Measurements from ENCODE around the gene ATP13A1.
"Not testable (repeated sequence)": the region's sequence is repeated elsewhere in the genome, so short reads cannot be mapped to it uniquely, and the experiment has no call there.

ATP13A1 gene

DNA sequence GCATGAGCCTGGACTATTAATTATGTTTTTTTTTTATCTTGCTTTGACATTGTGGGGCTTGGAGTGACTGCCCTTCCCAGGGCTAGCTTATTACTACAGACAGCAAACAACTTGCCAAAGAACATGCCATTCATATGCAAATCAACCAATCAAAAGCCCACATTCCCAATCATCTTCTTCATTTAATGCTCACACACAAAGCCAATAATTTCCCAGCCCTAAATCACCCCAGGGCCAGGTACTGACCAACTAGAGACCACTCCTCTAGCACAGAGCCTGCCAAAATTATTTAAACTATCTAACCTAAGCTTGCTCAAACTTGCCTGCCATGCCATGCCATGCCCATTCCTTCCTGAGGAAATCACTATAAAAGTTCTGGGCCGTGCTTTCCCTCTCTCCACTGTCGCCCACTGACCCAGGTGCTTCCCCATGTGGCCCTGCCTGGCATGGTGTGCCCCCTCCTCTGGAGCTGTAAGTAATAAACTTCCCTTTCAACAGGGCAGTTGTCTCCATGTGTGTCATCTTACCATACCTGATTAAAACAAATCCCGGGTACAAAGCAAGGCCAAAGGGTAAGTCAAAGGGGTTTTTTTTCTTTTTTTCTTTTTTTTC lies 60.7 kb downstream of the ATP13A1 start:
- H3K79me2 ChIP-seq (ENCODE audit: insufficient read depth, low read length): no peaks in the 10 kb centered on the region
- H3K27ac ChIP-seq (ENCODE audit: low read depth, low read length, poor library complexity, severe bottlenecking): peak overlapping the region; percentile 93
- no peaks in the 10 kb centered on the region for H3K9me2 ChIP-seq (ENCODE audit: low read depth, low read length)
- H4K20me1 ChIP-seq (ENCODE audit: insufficient read depth, low read length): no peaks in the 10 kb centered on the region
- peaks cover 65% of the 10 kb centered on the region for H3K4me1 ChIP-seq (ENCODE audit: insufficient read depth, low read length, severe bottlenecking)
- peaks cover 15% of the 10 kb centered on the region; the same call in 1 of the 2 replicates for H3K36me3 ChIP-seq (ENCODE audit: insufficient read depth, low read length)
- no peaks in the 10 kb centered on the region for H3K27me3 ChIP-seq (ENCODE audit: insufficient read depth, low read length)
- no peak overlapping the region for H3K9ac ChIP-seq (ENCODE audit: low read length)
- H2AFZ ChIP-seq (ENCODE audit: low read length): no peak overlapping the region
- no peak overlapping the region for H3K4me3 ChIP-seq (ENCODE audit: low read depth, low read length, poor library complexity, severe bottlenecking)
- no peaks in the 10 kb centered on the region for H3F3A ChIP-seq (ENCODE audit: insufficient read depth, low read length)
- H3K4me2 ChIP-seq (ENCODE audit: low read length): no peak overlapping the region
- no peak for TF ChIP-seq EZH2 (IDR thresholded peaks at IDR 0.05; ENCODE audit: borderline replicate concordance, low read length)
- TF ChIP-seq, protein P1, sequence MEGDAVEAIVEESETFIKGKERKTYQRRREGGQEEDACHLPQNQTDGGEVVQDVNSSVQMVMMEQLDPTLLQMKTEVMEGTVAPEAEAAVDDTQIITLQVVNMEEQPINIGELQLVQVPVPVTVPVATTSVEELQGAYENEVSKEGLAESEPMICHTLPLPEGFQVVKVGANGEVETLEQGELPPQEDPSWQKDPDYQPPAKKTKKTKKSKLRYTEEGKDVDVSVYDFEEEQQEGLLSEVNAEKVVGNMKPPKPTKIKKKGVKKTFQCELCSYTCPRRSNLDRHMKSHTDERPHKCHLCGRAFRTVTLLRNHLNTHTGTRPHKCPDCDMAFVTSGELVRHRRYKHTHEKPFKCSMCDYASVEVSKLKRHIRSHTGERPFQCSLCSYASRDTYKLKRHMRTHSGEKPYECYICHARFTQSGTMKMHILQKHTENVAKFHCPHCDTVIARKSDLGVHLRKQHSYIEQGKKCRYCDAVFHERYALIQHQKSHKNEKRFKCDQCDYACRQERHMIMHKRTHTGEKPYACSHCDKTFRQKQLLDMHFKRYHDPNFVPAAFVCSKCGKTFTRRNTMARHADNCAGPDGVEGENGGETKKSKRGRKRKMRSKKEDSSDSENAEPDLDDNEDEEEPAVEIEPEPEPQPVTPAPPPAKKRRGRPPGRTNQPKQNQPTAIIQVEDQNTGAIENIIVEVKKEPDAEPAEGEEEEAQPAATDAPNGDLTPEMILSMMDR (IDR thresholded peaks at IDR 0.05; ENCODE audit: low read length): no peak
- no peaks in the 10 kb centered on the region for H3K9me3 ChIP-seq (ENCODE audit: low read length)

DNA sequence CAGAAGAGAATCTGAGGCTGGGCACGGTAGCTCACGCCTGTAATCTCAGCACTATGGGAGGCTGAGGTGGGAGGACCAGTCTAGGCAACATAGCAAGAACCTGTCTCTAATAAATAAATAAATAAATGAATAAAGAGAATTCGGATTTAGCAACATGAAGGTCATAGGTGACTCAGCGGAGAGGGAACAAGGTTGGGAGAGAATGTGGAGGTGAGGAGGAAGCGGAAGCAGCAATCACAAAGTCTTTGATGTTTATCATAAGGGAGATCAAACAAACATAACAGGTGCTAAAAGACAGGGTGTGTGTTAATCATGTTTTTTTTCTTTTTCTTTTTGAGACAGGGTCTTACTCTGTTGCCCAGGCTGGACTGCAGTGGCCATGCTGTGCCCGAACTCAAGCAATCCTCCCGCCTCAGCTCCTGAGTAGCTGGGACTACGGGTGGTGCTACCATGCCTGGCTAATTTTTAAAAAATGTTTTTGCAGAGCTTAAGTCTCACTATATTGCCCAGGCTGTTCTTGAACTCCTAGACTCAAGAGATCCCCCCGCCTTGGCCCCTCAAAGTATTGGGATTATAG lies 61.3 kb downstream of the ATP13A1 start:
- Histone ChIP-seq H3K27ac (ENCODE audit: low read depth, low read length, poor library complexity, severe bottlenecking) (peak overlapping the region; percentile 93), H4K20me1 (ENCODE audit: insufficient read depth, low read length) (no peaks in the 10 kb centered on the region), H3K4me2 (ENCODE audit: low read length) (no peak overlapping the region)

DNA sequence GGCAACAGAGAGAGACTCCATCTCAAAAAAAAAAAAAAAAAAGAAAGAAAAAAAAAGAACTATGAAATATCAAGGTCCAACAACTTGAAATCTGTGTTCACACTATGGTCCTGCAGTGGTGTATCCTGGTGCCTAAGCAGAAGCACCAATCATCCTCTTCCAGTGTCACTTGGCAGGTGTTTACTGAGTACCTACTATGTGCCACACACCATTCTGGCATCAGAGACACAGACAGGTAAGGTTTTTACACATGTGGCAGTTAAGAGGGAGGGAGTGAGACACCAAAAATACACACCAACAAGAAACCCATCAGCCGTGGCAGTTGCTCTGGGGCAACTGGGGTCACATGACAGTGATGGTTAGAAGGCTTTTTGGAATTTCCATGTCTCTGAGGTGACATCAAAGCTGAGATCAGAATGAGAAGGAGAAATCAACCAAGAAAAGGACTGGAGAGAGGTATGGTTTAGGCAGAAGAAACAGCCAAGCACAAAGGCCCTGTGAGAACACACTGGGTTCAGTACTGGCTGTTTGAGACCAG lies 62.6 kb downstream of the ATP13A1 start:
- H3K4me3 ChIP-seq (ENCODE audit: low read depth, low read length, poor library complexity, severe bottlenecking): no peak overlapping the region
- H3K27me3 ChIP-seq (ENCODE audit: insufficient read depth, low read length): no peaks in the 10 kb centered on the region
- no peak for TF ChIP-seq EZH2 (IDR thresholded peaks at IDR 0.05; ENCODE audit: borderline replicate concordance, low read length)
- TF ChIP-seq, protein P1 (IDR thresholded peaks at IDR 0.05; ENCODE audit: low read length): no peak
- H3K79me2 ChIP-seq (ENCODE audit: insufficient read depth, low read length): no peaks in the 10 kb centered on the region
- H3K36me3 ChIP-seq (ENCODE audit: insufficient read depth, low read length): peaks cover 4% of the 10 kb centered on the region; the same call in 1 of the 2 replicates
- no peaks in the 10 kb centered on the region for H3K9me2 ChIP-seq (ENCODE audit: low read depth, low read length)
- H3F3A ChIP-seq (ENCODE audit: insufficient read depth, low read length): no peaks in the 10 kb centered on the region
- H2AFZ ChIP-seq (ENCODE audit: low read length): no peak overlapping the region
- no peaks in the 10 kb centered on the region for H4K20me1 ChIP-seq (ENCODE audit: insufficient read depth, low read length)
- H3K27ac ChIP-seq (ENCODE audit: low read depth, low read length, poor library complexity, severe bottlenecking): peak overlapping the region; percentile 93
- H3K9ac ChIP-seq (ENCODE audit: low read length): peak overlapping the region; percentile 12; the same call in 1 of the 2 replicates
- peak overlapping the region; percentile 48; the same call in 1 of the 2 replicates for H3K4me2 ChIP-seq (ENCODE audit: low read length)
- peaks cover 76% of the 10 kb centered on the region for H3K4me1 ChIP-seq (ENCODE audit: insufficient read depth, low read length, severe bottlenecking)
- no peaks in the 10 kb centered on the region for H3K9me3 ChIP-seq (ENCODE audit: low read length)

More for the DNA sequence above, 61.3 kb downstream of the ATP13A1 start:
- Histone ChIP-seq H3F3A (ENCODE audit: insufficient read depth, low read length) (no peaks in the 10 kb centered on the region), H3K4me1 (ENCODE audit: insufficient read depth, low read length, severe bottlenecking) (peaks cover 71% of the 10 kb centered on the region), H2AFZ (ENCODE audit: low read length) (no peak overlapping the region), H3K36me3 (ENCODE audit: insufficient read depth, low read length) (peaks cover 10% of the 10 kb centered on the region; the same call in 1 of the 2 replicates), H3K9me3 (ENCODE audit: low read length) (no peaks in the 10 kb centered on the region), H3K4me3 (ENCODE audit: low read depth, low read length, poor library complexity, severe bottlenecking) (no peak overlapping the region), H3K27me3 (ENCODE audit: insufficient read depth, low read length) (no peaks in the 10 kb centered on the region), H3K9ac (ENCODE audit: low read length) (no peak overlapping the region), H3K79me2 (ENCODE audit: insufficient read depth, low read length) (no peaks in the 10 kb centered on the region), H3K9me2 (ENCODE audit: low read depth, low read length) (no peaks in the 10 kb centered on the region)
- no peak for TF ChIP-seq EZH2 (IDR thresholded peaks at IDR 0.05; ENCODE audit: borderline replicate concordance, low read length)
- TF ChIP-seq, protein P1 (IDR thresholded peaks at IDR 0.05; ENCODE audit: low read length): no peak

DNA sequence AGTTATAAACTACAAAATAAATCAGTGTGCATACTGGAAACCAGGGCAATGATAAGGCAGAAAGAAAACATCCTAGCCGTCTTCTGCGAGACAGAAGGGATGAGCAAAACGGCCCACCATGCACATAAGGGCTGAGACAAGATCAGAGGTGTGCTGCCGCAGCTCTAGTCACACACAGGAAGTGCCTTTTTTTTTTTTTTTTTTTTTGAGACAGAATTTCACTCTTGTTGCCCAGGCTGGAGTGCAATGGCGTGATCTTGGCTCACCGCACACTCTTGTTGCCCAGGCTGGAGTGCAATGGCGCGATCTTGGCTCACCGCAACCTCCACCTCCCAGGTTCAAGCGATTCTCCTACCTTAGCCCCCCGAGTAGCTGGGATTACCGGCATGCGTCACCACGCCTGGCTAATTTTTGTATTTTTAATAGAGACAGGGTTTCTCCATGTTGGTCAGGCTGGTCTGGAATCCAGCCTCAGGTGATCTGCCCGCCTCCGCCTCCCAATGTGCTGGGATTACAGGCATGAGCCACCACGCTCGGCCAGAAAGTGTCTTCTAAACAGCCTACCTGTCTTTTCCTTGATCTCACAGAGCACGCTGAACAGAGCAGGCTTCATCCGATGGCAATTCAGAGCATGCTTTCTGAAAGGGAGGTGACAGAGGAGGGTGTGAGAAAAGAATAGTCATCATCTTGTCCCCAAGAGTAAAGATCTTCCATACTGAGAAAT lies 64.6 kb downstream of the ATP13A1 start:
- Histone ChIP-seq H3K4me3 (ENCODE audit: low read depth, low read length, poor library complexity, severe bottlenecking) (peak overlapping the region; percentile 6), H3K4me1 (ENCODE audit: insufficient read depth, low read length, severe bottlenecking) (peaks cover 88% of the 10 kb centered on the region), H3K27ac (ENCODE audit: low read depth, low read length, poor library complexity, severe bottlenecking) (peak overlapping the region; percentile 93), H3K9ac (ENCODE audit: low read length) (peak overlapping the region; percentile 44; the same call in 1 of the 2 replicates), H3K4me2 (ENCODE audit: low read length) (peak overlapping the region; percentile 36)
- H3K9me3 ChIP-seq (ENCODE audit: low read length); H4K20me1 ChIP-seq (ENCODE audit: insufficient read depth, low read length); H3K27me3 ChIP-seq (ENCODE audit: insufficient read depth, low read length); H3K9me2 ChIP-seq (ENCODE audit: low read depth, low read length); H3K79me2 ChIP-seq (ENCODE audit: insufficient read depth, low read length); H3K36me3 ChIP-seq (ENCODE audit: insufficient read depth, low read length); H2AFZ ChIP-seq (ENCODE audit: low read length); H3F3A ChIP-seq (ENCODE audit: insufficient read depth, low read length): not testable (repeated sequence)

Data from OCI-LY1 (cell line).